H9 (cell line): ENCODE measurements around the gene CCDC148. TPM values are rescaled to one million over a fixed set of nuclear protein-coding genes. Genes with fewer than 3 reads are reported as not detected.

Experiments
- DNase-seq: peaks from one replicate; pipeline ENCODE4 v3.0.0-alpha.2; 2017
- H2AFZ ChIP-seq: one replicate; pipeline ENCODE4 v1.6.1; 2013; ENCODE audit warnings: mild to moderate bottlenecking, low read length, control low read depth, moderate library complexity
- H2AK5ac ChIP-seq: 2 replicates; pipeline ENCODE4 v1.6.1; 2013; ENCODE audit warnings: low read length, control low read depth, mixed read lengths; ENCODE audit not compliant: insufficient read length
- H2BK120ac ChIP-seq: one replicate; pipeline ENCODE4 v1.6.1; 2013; ENCODE audit warnings: low read depth, mild to moderate bottlenecking, low read length, control low read depth, inconsistent platforms; ENCODE audit not compliant: poor library complexity, severe bottlenecking
- H2BK12ac ChIP-seq: 2 replicates; pipeline ENCODE4 v1.6.1; 2013; ENCODE audit warnings: low read length, control low read depth, mixed read lengths, low read depth; ENCODE audit not compliant: insufficient read length
- H2BK15ac ChIP-seq: 2 replicates; pipeline ENCODE4 v1.6.1; 2013; ENCODE audit warnings: low read depth, low read length, control low read depth
- H2BK20ac ChIP-seq: one replicate; pipeline ENCODE4 v1.6.1; 2013; ENCODE audit warnings: low read depth, mild to moderate bottlenecking, low read length, control low read depth, inconsistent platforms; ENCODE audit not compliant: poor library complexity, severe bottlenecking
- H2BK5ac ChIP-seq: 2 replicates; pipeline ENCODE4 v1.6.1; 2013; ENCODE audit warnings: low read length, control low read depth, mixed read lengths; ENCODE audit not compliant: insufficient read length
- H3K14ac ChIP-seq: 2 replicates; pipeline ENCODE4 v1.6.1; 2013; ENCODE audit warnings: low read length, control low read depth; ENCODE audit not compliant: insufficient read depth
- H3K18ac ChIP-seq: 2 replicates; pipeline ENCODE4 v1.6.1; 2013; ENCODE audit warnings: low read depth, mild to moderate bottlenecking, mixed read lengths, low read length, control low read depth; ENCODE audit not compliant: insufficient read length
- H3K23ac ChIP-seq: 2 replicates; pipeline ENCODE4 v1.6.1; 2013; ENCODE audit warnings: low read length, control low read depth, mixed read lengths, low read depth; ENCODE audit not compliant: insufficient read length
- H3K23me2 ChIP-seq: 2 replicates; pipeline ENCODE4 v1.6.1; 2013; ENCODE audit warnings: low read depth, mild to moderate bottlenecking, mixed read lengths, low read length, control low read depth; ENCODE audit not compliant: insufficient read length, poor library complexity, severe bottlenecking
- H3K27ac ChIP-seq: 2 replicates; pipeline ENCODE4 v1.5.1; 2013; ENCODE audit warnings: low read length, control low read depth, mixed read lengths, low read depth; ENCODE audit not compliant: insufficient read length
- H3K27me3 ChIP-seq: 2 replicates; pipeline ENCODE4 v1.6.1; 2013; ENCODE audit warnings: low read length, control low read depth, inconsistent platforms; ENCODE audit not compliant: insufficient read depth
- H3K4ac ChIP-seq: 2 replicates; pipeline ENCODE4 v1.6.1; 2013; ENCODE audit warnings: low read depth, mild to moderate bottlenecking, control low read depth, inconsistent platforms, low read length, moderate library complexity
- H3K4me1 ChIP-seq: 2 replicates; pipeline ENCODE4 v1.6.1; 2013; ENCODE audit warnings: low read length, control low read depth, inconsistent platforms; ENCODE audit not compliant: insufficient read depth
- H3K4me2 ChIP-seq: 2 replicates; pipeline ENCODE4 v1.6.1; 2013; ENCODE audit warnings: low read length, control low read depth, mixed read lengths; ENCODE audit not compliant: insufficient read length, insufficient read depth
- H3K56ac ChIP-seq: 2 replicates; pipeline ENCODE4 v1.6.1; 2013; ENCODE audit warnings: low read depth, mild to moderate bottlenecking, mixed read lengths, low read length, control low read depth; ENCODE audit not compliant: insufficient read length
- H3K79me1 ChIP-seq: 2 replicates; pipeline ENCODE4 v1.6.1; 2013; ENCODE audit warnings: low read depth, mild to moderate bottlenecking, moderate library complexity, low read length, control low read depth, inconsistent platforms; ENCODE audit not compliant: insufficient read depth, poor library complexity, severe bottlenecking
- H3K79me2 ChIP-seq: 2 replicates; pipeline ENCODE4 v1.6.1; 2013; ENCODE audit warnings: low read length, control low read depth, inconsistent platforms; ENCODE audit not compliant: insufficient read depth
- H3K9ac ChIP-seq: 2 replicates; pipeline ENCODE4 v1.6.1; 2013; ENCODE audit warnings: low read length, control low read depth, mixed read lengths; ENCODE audit not compliant: insufficient read length; ENCODE audit errors: extremely low read depth
- H3K9me3 ChIP-seq: one replicate; pipeline ENCODE4 v1.6.1; 2013; ENCODE audit warnings: low read depth, low read length, inconsistent platforms; ENCODE audit not compliant: control insufficient read depth
- H3T11ph ChIP-seq: one replicate; pipeline ENCODE4 v1.6.1; 2013; ENCODE audit warnings: mild to moderate bottlenecking, low read length, control low read depth, inconsistent platforms
- H4K20me1 ChIP-seq: one replicate; pipeline ENCODE4 v1.6.1; 2013; ENCODE audit not compliant: control insufficient read depth, insufficient read length, insufficient read depth
- H4K5ac ChIP-seq: 2 replicates; pipeline ENCODE4 v1.6.1; 2013; ENCODE audit warnings: low read depth, mild to moderate bottlenecking, mixed read lengths, low read length, control low read depth; ENCODE audit not compliant: insufficient read length
- H4K8ac ChIP-seq: replicated peaks from 2 replicates; pipeline ENCODE4 v1.6.1; 2013; ENCODE audit warnings: low read length, control low read depth, mixed read lengths, low read depth; ENCODE audit not compliant: insufficient read length
- H4K91ac ChIP-seq: 2 replicates; pipeline ENCODE4 v1.6.1; 2013; ENCODE audit warnings: low read depth, mild to moderate bottlenecking, moderate library complexity, mixed read lengths, low read length, control low read depth; ENCODE audit not compliant: insufficient read length
- H3K27ac Mint-ChIP-seq, 3 experiments: 2 replicates in 2 of 3; 3 replicates in 1 of 3; pipeline ENCODE4 v1.8.0; 2020 to 2021; ENCODE audit warnings: mixed read lengths in 3 of 3, mild to moderate bottlenecking in 1 of 3, moderate library complexity in 1 of 3
- H3K27me3 Mint-ChIP-seq: 2 replicates; pipeline ENCODE4 v1.8.0; 2021; ENCODE audit warnings: low read depth, mild to moderate bottlenecking, moderate library complexity, mixed read lengths
- H3K36me3 Mint-ChIP-seq, 3 experiments: 2 replicates in 2 of 3; 3 replicates in 1 of 3; pipeline ENCODE4 v1.8.0; 2020 to 2021; ENCODE audit warnings: low read depth in 3 of 3, mixed read lengths in 3 of 3; ENCODE audit not compliant: insufficient read depth in 1 of 3
- H3K4me1 Mint-ChIP-seq, 2 experiments: 2 replicates each; pipeline ENCODE4 v1.8.0; 2020; ENCODE audit warnings: mixed read lengths in 2 of 2
- H3K4me3 Mint-ChIP-seq, 2 experiments: 2 replicates in 1 of 2; 3 replicates in 1 of 2; pipeline ENCODE4 v1.8.0; 2020 to 2021; ENCODE audit warnings: mild to moderate bottlenecking in 2 of 2, mixed read lengths in 2 of 2, moderate library complexity in 1 of 2
- H3K9me3 Mint-ChIP-seq, 2 experiments: 2 replicates in 1 of 2; 3 replicates in 1 of 2; pipeline ENCODE4 v1.8.0; 2020; ENCODE audit warnings: mild to moderate bottlenecking in 2 of 2, mixed read lengths in 2 of 2, moderate library complexity in 1 of 2
- WGBS: extraction: QIAGEN DNeasy Blood & Tissue Kit; methylation state at CpG from one replicate; pipeline ENCODE4 v1.1.7; 2013; ENCODE audit warnings: missing lambda C conversion rate, low lambda C conversion rate, mixed read lengths; ENCODE audit not compliant: insufficient read length; ENCODE audit errors: extremely low coverage; 5-methylcytosine and 5-hydroxymethylcytosine counted together
- total RNA-seq: library from RNA; stranded (reverse); gene quantifications from 2 replicates; pipeline ENCODE4 v1.2.1, GENCODE V29; 2021
- TF ChIP-seq, protein P1 (sequence below): fragments of 200-600 bp; sonication (generic); conservative IDR thresholded peaks from 3 replicates; pipeline ENCODE4 v1.8.0; 2021; ENCODE audit warnings: antibody characterized with exemption, mild to moderate bottlenecking

The CCDC148 gene
- total RNA-seq, 1 experiment from 2014 or later, result 1.5 TPM

DNA sequence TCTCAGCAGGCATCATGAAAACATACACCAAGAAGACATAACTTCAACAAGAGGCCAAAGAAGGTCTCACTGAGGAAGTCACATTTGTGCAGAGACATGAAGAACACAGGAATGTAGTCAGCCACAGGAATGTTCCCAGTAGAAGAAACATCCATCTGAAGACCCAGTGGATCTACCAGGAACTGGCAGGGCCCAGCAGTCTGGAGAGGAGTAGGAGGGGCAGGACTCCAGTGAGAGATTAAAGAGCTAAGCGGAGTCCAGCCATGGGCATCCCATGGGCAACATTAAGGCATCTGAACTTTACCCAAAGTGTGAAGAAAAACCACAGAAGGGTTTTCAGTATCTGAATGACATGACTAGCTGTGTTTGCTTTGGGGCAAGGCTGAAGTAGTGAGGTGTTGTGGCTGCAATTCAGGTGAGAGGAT, 251.8 kb downstream of the CCDC148 start:
- Histone ChIP-seq H3K18ac (no peak overlapping the region), H2BK20ac (no peak overlapping the region), H3T11ph (no peak overlapping the region), H4K91ac (no peak overlapping the region), H2AK5ac (no peak overlapping the region), H2BK5ac (no peak overlapping the region), H3K27ac (no peak overlapping the region), H3K79me1 (no peaks in the 10 kb centered on the region), H2AFZ (no peak overlapping the region), H2BK12ac (no peak overlapping the region), H3K4me1 (no peaks in the 10 kb centered on the region), H3K9ac (no peak overlapping the region), H4K5ac (no peak overlapping the region), H3K14ac (no peak overlapping the region), H4K20me1 (no peaks in the 10 kb centered on the region), H3K23ac (no peak overlapping the region), H2BK120ac (no peak overlapping the region), H3K9me3 (no peaks in the 10 kb centered on the region), H3K56ac (no peak overlapping the region), H3K23me2 (no peaks in the 10 kb centered on the region), H3K27me3 (no peaks in the 10 kb centered on the region), H4K8ac (no peak overlapping the region), H3K79me2 (no peaks in the 10 kb centered on the region), H3K4me2 (no peak overlapping the region), H3K4ac (no peak overlapping the region), H2BK15ac (no peak overlapping the region)
- Mint-ChIP-seq H3K27me3 (no peaks in the 10 kb centered on the region), H3K9me3 (no peaks in the 10 kb centered on the region), H3K27ac (no peak overlapping the region), H3K4me1 (no peaks in the 10 kb centered on the region), H3K4me3 (no peak overlapping the region), H3K36me3 (no peaks in the 10 kb centered on the region)
- no CpG with 5 or more reads among the region's 1 CpG for WGBS
- no peak for DNase-seq
- TF ChIP-seq, protein P1, sequence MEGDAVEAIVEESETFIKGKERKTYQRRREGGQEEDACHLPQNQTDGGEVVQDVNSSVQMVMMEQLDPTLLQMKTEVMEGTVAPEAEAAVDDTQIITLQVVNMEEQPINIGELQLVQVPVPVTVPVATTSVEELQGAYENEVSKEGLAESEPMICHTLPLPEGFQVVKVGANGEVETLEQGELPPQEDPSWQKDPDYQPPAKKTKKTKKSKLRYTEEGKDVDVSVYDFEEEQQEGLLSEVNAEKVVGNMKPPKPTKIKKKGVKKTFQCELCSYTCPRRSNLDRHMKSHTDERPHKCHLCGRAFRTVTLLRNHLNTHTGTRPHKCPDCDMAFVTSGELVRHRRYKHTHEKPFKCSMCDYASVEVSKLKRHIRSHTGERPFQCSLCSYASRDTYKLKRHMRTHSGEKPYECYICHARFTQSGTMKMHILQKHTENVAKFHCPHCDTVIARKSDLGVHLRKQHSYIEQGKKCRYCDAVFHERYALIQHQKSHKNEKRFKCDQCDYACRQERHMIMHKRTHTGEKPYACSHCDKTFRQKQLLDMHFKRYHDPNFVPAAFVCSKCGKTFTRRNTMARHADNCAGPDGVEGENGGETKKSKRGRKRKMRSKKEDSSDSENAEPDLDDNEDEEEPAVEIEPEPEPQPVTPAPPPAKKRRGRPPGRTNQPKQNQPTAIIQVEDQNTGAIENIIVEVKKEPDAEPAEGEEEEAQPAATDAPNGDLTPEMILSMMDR, result no peak
